Measurements from ENCODE around the gene SHTN1. TPM values are rescaled to one million over a fixed set of nuclear protein-coding genes. Genes with fewer than 3 reads are reported as not detected.

The SHTN1 gene
- total and polyA plus RNA-seq, 2 donors (not counting 1 experiment from before 2014, with no cell fraction given), result 0.06 to 0.34 TPM

DNA sequence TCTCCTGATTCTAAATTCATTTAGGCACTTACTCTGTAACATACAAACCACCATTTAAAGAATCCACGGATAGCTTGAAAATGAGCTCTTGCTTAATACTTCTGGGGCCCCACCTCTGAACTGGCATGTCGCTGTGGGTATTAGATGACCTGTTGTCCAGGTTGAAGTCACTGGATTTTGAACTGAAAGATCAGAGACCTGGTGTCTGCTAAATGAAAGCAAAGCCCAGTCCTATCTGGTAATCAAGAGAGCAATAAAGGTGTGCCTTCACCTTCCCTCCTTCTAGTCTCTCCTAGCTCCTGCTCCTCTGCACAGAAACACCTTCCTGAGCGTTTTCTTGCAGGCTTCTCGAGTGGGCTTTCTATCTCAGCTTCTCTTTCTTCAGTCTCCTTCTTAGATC lies 151.3 kb downstream of the SHTN1 start:
- no peak overlapping the region for H3K27ac Mint-ChIP-seq
- peaks cover 13% of the 10 kb centered on the region for H3K27me3 Mint-ChIP-seq
- Histone ChIP-seq H3K4me1 (ENCODE audit: control insufficient read depth in 2 of 2, insufficient read depth in 2 of 2, low read length in 2 of 2) (peaks cover 0 to 17% of the 10 kb centered on the region in 2 donors), H3K9ac (ENCODE audit: low read length) (no peak overlapping the region), H3K27me3 (replicated peaks in 1 of 4; ENCODE audit: control extremely low read depth in 1 of 4, control insufficient read depth in 3 of 4, insufficient read depth in 4 of 4, low read length in 3 of 4) (peaks cover 0 to 16% (median 0%) of the 10 kb centered on the region in 4 experiments), H3K27ac (ENCODE audit: low read length in 2 of 2) (no peak overlapping the region), H3K79me2 (ENCODE audit: control insufficient read depth, insufficient read depth, low read length) (no peaks in the 10 kb centered on the region), H3K4me2 (replicated peaks; ENCODE audit: low read depth, low read length, poor library complexity, severe bottlenecking) (no peak overlapping the region), H4K20me1 (ENCODE audit: control insufficient read depth, insufficient read depth, low read length, poor library complexity, severe bottlenecking) (no peaks in the 10 kb centered on the region), H3K9me3 (ENCODE audit: control extremely low read depth in 1 of 3, control insufficient read depth in 2 of 3, insufficient read depth in 1 of 3, low read length in 2 of 3) (peaks cover 0 to 8% (median 7%) of the 10 kb centered on the region in 3 donors), H3K4me3 (ENCODE audit: control extremely low read depth in 1 of 5, extremely low read depth in 1 of 5, insufficient read depth in 1 of 5, low read depth in 2 of 5, low read length in 4 of 5) (no peak overlapping the region), H2AFZ (ENCODE audit: insufficient read depth, low read depth, low read length, poor library complexity, severe bottlenecking) (no peak overlapping the region), H3K36me3 (replicated peaks in 1 of 2; ENCODE audit: control extremely low read depth in 1 of 2, control insufficient read depth in 1 of 2, extremely low read depth in 1 of 2, insufficient read depth in 2 of 2, low read length in 1 of 2) (no peaks in the 10 kb centered on the region)
- WGBS (ENCODE audit: insufficient coverage), result 90% methylated on average over 4 of the region's 4 CpGs
- intact Hi-C loops (cut with micrococcal nuclease), result no loop called here
- no peak overlapping the region for H3K4me3 Mint-ChIP-seq
- TF ChIP-seq, protein P1, sequence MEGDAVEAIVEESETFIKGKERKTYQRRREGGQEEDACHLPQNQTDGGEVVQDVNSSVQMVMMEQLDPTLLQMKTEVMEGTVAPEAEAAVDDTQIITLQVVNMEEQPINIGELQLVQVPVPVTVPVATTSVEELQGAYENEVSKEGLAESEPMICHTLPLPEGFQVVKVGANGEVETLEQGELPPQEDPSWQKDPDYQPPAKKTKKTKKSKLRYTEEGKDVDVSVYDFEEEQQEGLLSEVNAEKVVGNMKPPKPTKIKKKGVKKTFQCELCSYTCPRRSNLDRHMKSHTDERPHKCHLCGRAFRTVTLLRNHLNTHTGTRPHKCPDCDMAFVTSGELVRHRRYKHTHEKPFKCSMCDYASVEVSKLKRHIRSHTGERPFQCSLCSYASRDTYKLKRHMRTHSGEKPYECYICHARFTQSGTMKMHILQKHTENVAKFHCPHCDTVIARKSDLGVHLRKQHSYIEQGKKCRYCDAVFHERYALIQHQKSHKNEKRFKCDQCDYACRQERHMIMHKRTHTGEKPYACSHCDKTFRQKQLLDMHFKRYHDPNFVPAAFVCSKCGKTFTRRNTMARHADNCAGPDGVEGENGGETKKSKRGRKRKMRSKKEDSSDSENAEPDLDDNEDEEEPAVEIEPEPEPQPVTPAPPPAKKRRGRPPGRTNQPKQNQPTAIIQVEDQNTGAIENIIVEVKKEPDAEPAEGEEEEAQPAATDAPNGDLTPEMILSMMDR (IDR thresholded peaks at IDR 0.05), result no peak
- no peak for TF ChIP-seq EZH2 (IDR thresholded peaks at IDR 0.05; ENCODE audit: borderline replicate concordance, insufficient read depth, low read depth, low read length, poor library complexity, severe bottlenecking)
- CTCF ChIA-PET, result no interaction called here
- DNase-seq, result no peak
- POLR2A ChIA-PET, result no interaction called here
- no peaks in the 10 kb centered on the region for H3K9me3 Mint-ChIP-seq (ENCODE audit: insufficient read depth)
- ATAC-seq (ENCODE audit: low read depth), result no peak
- H3K4me1 Mint-ChIP-seq, result peaks cover 9% of the 10 kb centered on the region

DNA sequence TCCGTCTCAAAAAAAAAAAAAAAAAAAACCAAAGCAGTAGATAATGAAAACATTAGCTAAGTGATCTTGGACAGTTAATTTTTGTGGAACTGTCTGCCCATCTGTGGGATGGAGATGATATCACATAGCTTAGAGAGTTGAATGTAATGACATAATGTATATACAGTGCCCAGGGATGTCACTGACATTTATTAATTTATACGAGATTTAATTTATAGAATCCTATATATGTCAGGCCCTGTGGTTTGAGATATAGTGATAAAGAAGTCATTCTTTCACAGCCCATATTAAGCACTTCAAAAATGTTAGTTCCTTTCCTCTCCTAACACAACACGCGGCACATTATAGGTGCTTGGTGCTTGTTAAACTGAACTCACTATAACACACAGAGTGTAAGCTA lies 151.7 kb downstream of the SHTN1 start:
- Histone ChIP-seq H3K9ac (ENCODE audit: low read length) (no peak overlapping the region), H3K27me3 (replicated peaks in 1 of 4; ENCODE audit: control extremely low read depth in 1 of 4, control insufficient read depth in 3 of 4, insufficient read depth in 4 of 4, low read length in 3 of 4) (peaks cover 0 to 20% (median 0%) of the 10 kb centered on the region in 4 experiments), H3K4me1 (ENCODE audit: control insufficient read depth in 2 of 2, insufficient read depth in 2 of 2, low read length in 2 of 2) (peaks cover under 1 to 22% of the 10 kb centered on the region in 2 donors), H3K27ac (ENCODE audit: low read length in 2 of 2) (no peak overlapping the region), H3K36me3 (replicated peaks in 1 of 2; ENCODE audit: control extremely low read depth in 1 of 2, control insufficient read depth in 1 of 2, extremely low read depth in 1 of 2, insufficient read depth in 2 of 2, low read length in 1 of 2) (no peaks in the 10 kb centered on the region), H3K79me2 (ENCODE audit: control insufficient read depth, insufficient read depth, low read length) (no peaks in the 10 kb centered on the region), H3K4me3 (ENCODE audit: control extremely low read depth in 1 of 5, extremely low read depth in 1 of 5, insufficient read depth in 1 of 5, low read depth in 2 of 5, low read length in 4 of 5) (no peak overlapping the region), H4K20me1 (ENCODE audit: control insufficient read depth, insufficient read depth, low read length, poor library complexity, severe bottlenecking) (no peaks in the 10 kb centered on the region), H3K9me3 (ENCODE audit: control extremely low read depth in 1 of 3, control insufficient read depth in 2 of 3, insufficient read depth in 1 of 3, low read length in 2 of 3) (peaks cover 0 to 8% (median 5%) of the 10 kb centered on the region in 3 donors), H3K4me2 (replicated peaks; ENCODE audit: low read depth, low read length, poor library complexity, severe bottlenecking) (no peak overlapping the region), H2AFZ (ENCODE audit: insufficient read depth, low read depth, low read length, poor library complexity, severe bottlenecking) (no peak overlapping the region)
- intact Hi-C loops (cut with micrococcal nuclease), result no loop called here
- 100% methylated on average over 2 of the region's 4 CpGs for WGBS (ENCODE audit: insufficient coverage)
- DNase-seq (no peak), ATAC-seq (ENCODE audit: low read depth) (no peak)
- no peaks in the 10 kb centered on the region for H3K9me3 Mint-ChIP-seq (ENCODE audit: insufficient read depth)
- peaks cover 13% of the 10 kb centered on the region for H3K4me1 Mint-ChIP-seq
- TF ChIP-seq, protein P1 (IDR thresholded peaks at IDR 0.05), result no peak
- TF ChIP-seq EZH2 (IDR thresholded peaks at IDR 0.05; ENCODE audit: borderline replicate concordance, insufficient read depth, low read depth, low read length, poor library complexity, severe bottlenecking), result no peak
- no peak overlapping the region for H3K27ac Mint-ChIP-seq
- H3K4me3 Mint-ChIP-seq, result no peak overlapping the region
- POLR2A ChIA-PET, result no interaction called here
- CTCF ChIA-PET, result no interaction called here
- H3K27me3 Mint-ChIP-seq, result peaks cover 13% of the 10 kb centered on the region

All from B cell (primary cell).